Iris pigment epithelial cell (primary cell): ENCODE measurements around the gene CDPF1.
"Not testable (repeated sequence)": the region's sequence is repeated elsewhere in the genome, so short reads cannot be mapped to it uniquely, and the experiment has no call there.

Experiments used
- DNase-seq: peaks from one replicate; pipeline ENCODE4 v3.0.0-alpha.2; 2011; ENCODE audit warnings: low read depth

The CDPF1 gene

DNA sequence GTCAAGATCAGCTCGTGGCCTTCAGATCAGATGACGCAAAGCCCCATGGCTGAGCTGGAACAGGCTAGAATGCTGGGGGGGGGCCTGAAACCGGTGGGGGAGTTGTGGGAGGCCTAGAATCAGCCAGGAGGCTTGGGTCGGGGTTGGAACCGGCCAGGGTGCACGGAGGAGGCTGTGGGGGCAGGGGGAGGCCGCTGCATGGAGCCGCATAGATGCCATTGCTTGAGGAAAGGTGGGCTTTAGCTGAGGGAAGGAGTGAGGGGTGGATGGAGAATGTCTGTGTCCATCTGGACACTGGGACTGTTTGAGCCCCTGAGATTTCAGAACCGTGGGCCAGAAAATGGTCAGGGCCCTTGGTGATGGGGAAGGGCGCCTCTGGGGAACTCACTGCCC is 25.2 kb downstream of the CDPF1 start:
- DNase-seq: no peak

DNA sequence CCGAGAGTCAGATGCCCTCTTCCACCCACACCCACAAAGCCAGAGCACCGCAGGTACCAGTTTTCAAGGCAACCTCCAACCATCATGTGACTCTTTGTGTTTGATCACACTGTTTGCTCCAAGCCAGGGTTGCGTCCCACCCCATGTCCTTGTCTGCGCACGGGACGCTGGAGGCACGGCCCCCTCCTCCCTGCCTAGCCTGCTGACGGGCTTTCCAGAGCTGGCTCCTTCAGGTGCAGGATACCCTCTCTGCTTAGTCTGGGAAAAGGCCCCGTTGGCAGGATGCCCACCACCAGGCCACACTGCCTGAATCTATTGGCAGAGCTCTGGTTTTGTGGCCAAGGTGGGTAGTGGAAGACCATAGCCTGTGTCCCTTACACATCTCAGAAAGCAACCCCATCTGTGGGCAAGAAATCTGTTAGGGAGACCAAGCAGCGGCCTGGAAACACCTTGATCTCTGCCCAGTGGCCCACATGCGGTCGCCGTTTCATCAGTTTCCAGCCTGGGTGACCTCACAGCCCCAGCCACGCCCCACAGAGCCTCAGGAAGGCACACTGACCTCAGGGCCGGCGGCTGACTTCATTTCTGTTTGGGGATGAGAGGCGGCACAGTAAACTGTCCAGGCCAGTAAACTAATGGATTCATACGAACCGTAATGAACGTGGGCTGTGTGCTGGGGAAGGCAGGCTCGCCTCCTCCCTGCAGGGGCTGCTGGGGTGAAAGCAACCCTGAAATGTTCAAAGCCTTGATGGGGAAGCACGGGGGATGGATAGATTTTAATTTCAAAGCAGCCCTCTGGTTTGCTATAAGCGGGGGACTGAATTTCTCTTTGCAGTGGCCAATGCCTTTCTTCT is 25.8 kb downstream of the CDPF1 start:
- no peak for DNase-seq

GRCh38 chr22:46220921-46221320 is 29.2 kb downstream of the CDPF1 start:
- DNase-seq: peak; percentile 56

GRCh38 chr22:46219636-46220035 is 30.5 kb downstream of the CDPF1 start:
- DNase-seq: no peak

DNA sequence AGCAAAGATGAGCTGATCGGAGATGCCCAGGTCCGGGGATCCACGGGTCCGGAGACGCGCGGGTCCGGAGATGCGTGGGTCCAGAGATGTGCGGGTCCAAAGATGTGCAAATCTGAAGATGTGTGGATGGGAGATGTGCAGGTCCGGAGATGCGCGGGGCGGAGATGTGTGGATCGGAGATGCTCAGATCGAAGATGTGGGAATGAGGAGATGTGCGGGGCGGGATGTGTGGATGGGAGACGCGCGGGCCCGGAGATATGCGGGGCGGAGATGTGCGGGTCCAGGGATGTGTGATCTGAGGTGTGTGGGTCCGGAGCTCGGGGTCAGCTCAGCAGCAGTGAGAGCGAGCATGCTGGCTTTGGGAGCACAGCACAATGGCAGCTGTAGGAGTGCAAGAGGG is 35.5 kb downstream of the CDPF1 start:
- no peak for DNase-seq

DNA sequence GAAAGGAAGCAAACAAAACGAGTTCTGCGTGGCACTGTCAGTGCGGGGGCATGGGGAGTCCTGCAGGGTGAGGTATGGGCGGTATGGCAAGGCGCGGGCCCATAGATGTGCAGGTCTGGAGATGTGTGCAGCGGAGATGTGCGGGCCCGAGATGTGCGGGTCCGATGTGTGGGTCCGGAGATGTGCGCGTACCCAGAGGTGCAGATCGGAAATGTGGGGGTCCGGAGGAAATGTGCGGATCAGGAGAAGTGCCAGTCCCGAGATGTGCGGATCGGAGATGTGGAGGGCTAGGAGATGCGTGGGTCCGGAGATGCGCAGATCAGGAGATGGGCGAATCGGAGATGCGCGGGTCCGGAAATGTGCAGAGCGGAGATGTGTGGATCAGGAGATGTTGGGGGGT is 35.9 kb downstream of the CDPF1 start:
- no peak for DNase-seq

DNA sequence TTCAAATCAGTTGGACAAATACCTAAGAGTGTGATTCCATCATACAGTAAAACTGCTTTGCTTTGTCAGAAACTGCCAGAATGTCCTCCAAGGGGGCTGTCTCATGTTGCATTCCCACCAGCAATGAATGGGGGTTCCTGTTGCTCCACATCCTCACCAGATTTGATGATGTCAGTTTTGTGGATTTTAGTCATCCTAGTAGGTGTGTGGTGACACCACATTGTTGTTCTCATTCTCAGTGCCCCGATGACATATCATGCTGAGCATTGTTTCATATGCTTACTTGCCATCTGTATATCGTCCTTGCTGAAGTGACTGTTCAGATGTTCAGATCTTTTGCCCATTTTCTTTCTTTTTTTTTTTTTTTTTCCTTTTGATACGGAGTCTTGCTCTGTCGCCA is 37.0 kb downstream of the CDPF1 start:
- DNase-seq: no peak

DNA sequence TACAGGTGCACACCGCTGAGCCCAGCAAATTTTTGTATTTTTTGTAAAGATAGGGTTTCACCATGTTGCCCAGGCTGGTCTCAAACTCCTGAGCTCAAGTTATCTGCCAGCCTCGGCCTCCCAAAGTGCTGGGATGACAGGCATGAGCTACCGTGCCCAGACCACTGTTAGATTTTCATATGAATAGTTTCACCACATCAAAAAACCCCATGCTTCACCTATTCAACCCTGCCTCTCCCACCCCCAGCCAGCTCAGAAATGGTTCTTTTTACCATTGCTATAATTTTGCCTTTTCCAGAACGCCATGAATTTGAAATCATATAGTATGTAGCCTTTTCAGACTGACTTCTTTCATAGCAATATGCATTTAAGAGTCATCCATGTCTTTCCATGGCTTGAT is 37.9 kb downstream of the CDPF1 start:
- no peak for DNase-seq

DNA sequence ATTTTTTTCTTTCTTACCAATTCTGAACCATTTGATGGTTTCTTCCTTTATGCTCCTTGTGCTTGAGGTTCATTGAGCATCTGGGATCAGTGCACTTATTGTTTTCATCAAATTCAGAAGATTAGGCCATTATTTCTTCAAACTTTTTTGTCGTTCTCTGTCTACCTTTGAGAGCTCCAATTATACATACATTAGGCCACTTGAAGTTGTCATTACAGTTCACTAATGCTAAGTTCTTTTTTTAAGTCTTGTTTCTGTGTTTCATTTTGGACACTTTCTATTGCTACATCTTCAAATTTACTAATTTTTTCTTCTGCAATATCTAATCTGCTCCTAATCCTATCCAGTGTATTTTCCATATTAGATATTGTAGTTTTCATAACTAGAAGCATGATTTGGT is 40.8 kb downstream of the CDPF1 start:
- DNase-seq: no peak

DNA sequence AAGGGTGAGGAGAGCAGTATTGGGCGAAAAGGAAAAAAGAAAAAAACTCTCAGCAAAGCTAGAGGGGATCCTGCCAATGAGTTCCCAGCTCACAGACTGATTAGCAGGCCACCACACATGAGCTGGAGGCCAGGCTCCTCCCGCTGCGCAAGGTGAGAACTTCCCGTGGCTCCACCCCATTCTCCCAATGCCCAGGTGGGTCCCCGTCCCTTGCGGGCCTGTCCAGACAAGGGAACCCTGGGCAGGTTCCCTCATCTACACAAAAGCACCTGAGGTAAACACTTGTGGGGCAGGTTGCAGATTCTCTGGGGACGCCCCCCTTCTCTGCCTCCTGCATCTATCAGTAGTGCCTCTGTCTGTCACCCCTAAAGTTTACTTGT is 46.5 kb downstream of the CDPF1 start:
- DNase-seq: no peak

GRCh38 chr22:46202897-46203600 is 47.0 kb downstream of the CDPF1 start:
- no peak for DNase-seq

- DNase-seq: no peak
These were observed 48.9 kb downstream of the CDPF1 start for GRCh38 chr22:46201059-46201757.

GRCh38 chr22:46198806-46199205 is 51.3 kb downstream of the CDPF1 start:
- DNase-seq: not testable (repeated sequence)

- no peak for DNase-seq
These were observed 51.8 kb downstream of the CDPF1 start for GRCh38 chr22:46198274-46198673.

GRCh38 chr22:46196278-46196677 is 53.8 kb downstream of the CDPF1 start:
- DNase-seq: no peak

- DNase-seq: no peak
These were observed 54.5 kb downstream of the CDPF1 start for GRCh38 chr22:46195487-46196165.
